A673 (cell line): ENCODE results near the gene CNTN1. TPM values are rescaled to one million over a fixed set of nuclear protein-coding genes. Genes with fewer than 3 reads are reported as not detected.

Source experiments
- BruUV-seq: library from RNA; stranded (reverse); fragments of 400-500 nt; replicated peaks from 2 replicates; lab custom pipeline; 2021; lab: Mats Ljungman, UMichigan
- CTCF ChIA-PET: fragments of 300-600 bp; sonication (Branson Sonifier 250); formaldehyde crosslinking; loops from one replicate; lab custom pipeline; 2022; ENCODE audit warnings: antibody characterized with exemption; lab: Charles Lee
- POLR2A ChIA-PET: fragments of 300-600 bp; sonication (Branson Sonifier 250); formaldehyde crosslinking; loops from one replicate; lab custom pipeline; 2022; ENCODE audit warnings: antibody characterized with exemption; ENCODE audit not compliant: low non-redundant PET; lab: Charles Lee
- DNase-seq: peaks from one replicate; pipeline ENCODE4 v3.0.0-alpha.2; 2015; ENCODE audit warnings: low spot score
- H3K27ac ChIP-seq: fragments of 200-600 bp; sonication (generic); 2 replicates; pipeline ENCODE4 v1.5.1; 2016; ENCODE audit warnings: mixed run types, low read depth, mild to moderate bottlenecking, mixed read lengths, antibody characterized with exemption, low read length; ENCODE audit not compliant: poor library complexity, severe bottlenecking
- H3K27me3 ChIP-seq: fragments of 200-600 bp; sonication (generic); replicated peaks from 2 replicates; pipeline ENCODE4 v1.6.1; 2017; ENCODE audit warnings: mixed run types, low read depth, mild to moderate bottlenecking, mixed read lengths, antibody characterized with exemption, low read length; ENCODE audit not compliant: insufficient read depth, poor library complexity
- H3K36me3 ChIP-seq: fragments of 200-600 bp; sonication (generic); 2 replicates; pipeline ENCODE4 v1.6.1; 2016; ENCODE audit warnings: mixed run types, mild to moderate bottlenecking, mixed read lengths, antibody characterized with exemption, low read length; ENCODE audit not compliant: insufficient read depth, poor library complexity, severe bottlenecking
- H3K4me1 ChIP-seq: fragments of 200-600 bp; sonication (generic); 2 replicates; pipeline ENCODE4 v1.6.1; 2017; ENCODE audit warnings: mixed run types, mild to moderate bottlenecking, mixed read lengths, antibody characterized with exemption, low read length; ENCODE audit not compliant: insufficient read depth, poor library complexity, severe bottlenecking
- H3K4me3 ChIP-seq: fragments of 200-600 bp; sonication (generic); 2 replicates; pipeline ENCODE4 v1.5.1; 2016; ENCODE audit warnings: low read depth, mixed run types, mild to moderate bottlenecking, mixed read lengths, low read length; ENCODE audit not compliant: poor library complexity, severe bottlenecking
- H3K9me3 ChIP-seq: fragments of 200-600 bp; sonication (generic); 2 replicates; pipeline ENCODE4 v1.6.1; 2016; ENCODE audit warnings: mixed run types, low read depth, mild to moderate bottlenecking, mixed read lengths, antibody characterized with exemption, low read length; ENCODE audit not compliant: poor library complexity, severe bottlenecking
- EZH2 ChIP-seq: fragments of 200-600 bp; sonication (generic); IDR thresholded peaks from 2 replicates; pipeline ENCODE4 v1.6.1; 2017; ENCODE audit warnings: borderline replicate concordance, low read depth, mild to moderate bottlenecking, mixed read lengths, antibody characterized with exemption, low read length; ENCODE audit not compliant: poor library complexity, severe bottlenecking
- intact Hi-C: fragments of 100-400 bp; cut with micrococcal nuclease; formaldehyde crosslinking; loops from one replicate; pipeline ENCODE4 v1.10.0; 2022; ENCODE audit not compliant: unreplicated experiment
- total RNA-seq: library from RNA; stranded (reverse); gene quantifications from 2 replicates; pipeline ENCODE4 v1.2.3, GENCODE V29; 2021
- TF ChIP-seq, protein P1 (sequence below): fragments of 300-800, 200-600 bp; sonication (generic); conservative IDR thresholded peaks from 2 replicates; pipeline ENCODE4 v1.5.1; 2017; ENCODE audit warnings: low read depth, mild to moderate bottlenecking, antibody characterized with exemption, low read length, moderate library complexity, mixed read lengths

Gene CNTN1
- total RNA-seq, 1 experiment from 2014 or later: 0.90 TPM

DNA sequence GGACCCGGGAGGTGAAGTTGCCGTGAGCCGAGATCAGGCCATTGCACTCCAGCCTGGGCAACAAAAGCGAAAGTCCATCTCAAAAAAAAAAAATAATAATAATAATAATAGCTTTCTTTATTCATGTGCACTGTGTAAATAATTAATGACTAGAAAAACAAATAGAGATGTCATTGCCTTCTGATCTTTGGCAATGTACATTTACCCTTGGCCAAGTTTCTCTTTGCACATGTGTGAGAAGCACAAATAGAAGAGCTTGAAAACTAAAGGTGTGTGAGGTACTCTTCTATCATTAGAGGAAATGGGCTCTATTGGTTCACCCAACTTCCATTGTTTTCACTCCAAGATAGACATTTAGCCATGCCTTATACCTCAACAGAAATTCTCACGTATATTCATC, 325.8 kb downstream of the CNTN1 start:
- ChIA-PET POLR2A (no interaction called here), CTCF (no interaction called here)
- H3K27me3 ChIP-seq: no peaks in the 10 kb centered on the region
- DNase-seq: no peak
- H3K4me1 ChIP-seq: peaks cover 45% of the 10 kb centered on the region
- intact Hi-C loops: no loop called here
- no peaks in the 10 kb centered on the region for H3K9me3 ChIP-seq
- H3K4me3 ChIP-seq: no peak overlapping the region
- H3K27ac ChIP-seq: no peak overlapping the region
- BruUV-seq: no TSS peak
- TF ChIP-seq EZH2: no peak
- TF ChIP-seq, protein P1, sequence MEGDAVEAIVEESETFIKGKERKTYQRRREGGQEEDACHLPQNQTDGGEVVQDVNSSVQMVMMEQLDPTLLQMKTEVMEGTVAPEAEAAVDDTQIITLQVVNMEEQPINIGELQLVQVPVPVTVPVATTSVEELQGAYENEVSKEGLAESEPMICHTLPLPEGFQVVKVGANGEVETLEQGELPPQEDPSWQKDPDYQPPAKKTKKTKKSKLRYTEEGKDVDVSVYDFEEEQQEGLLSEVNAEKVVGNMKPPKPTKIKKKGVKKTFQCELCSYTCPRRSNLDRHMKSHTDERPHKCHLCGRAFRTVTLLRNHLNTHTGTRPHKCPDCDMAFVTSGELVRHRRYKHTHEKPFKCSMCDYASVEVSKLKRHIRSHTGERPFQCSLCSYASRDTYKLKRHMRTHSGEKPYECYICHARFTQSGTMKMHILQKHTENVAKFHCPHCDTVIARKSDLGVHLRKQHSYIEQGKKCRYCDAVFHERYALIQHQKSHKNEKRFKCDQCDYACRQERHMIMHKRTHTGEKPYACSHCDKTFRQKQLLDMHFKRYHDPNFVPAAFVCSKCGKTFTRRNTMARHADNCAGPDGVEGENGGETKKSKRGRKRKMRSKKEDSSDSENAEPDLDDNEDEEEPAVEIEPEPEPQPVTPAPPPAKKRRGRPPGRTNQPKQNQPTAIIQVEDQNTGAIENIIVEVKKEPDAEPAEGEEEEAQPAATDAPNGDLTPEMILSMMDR: no peak
- H3K36me3 ChIP-seq: no peaks in the 10 kb centered on the region

- POLR2A ChIA-PET: no interaction called here
- Histone ChIP-seq H3K36me3 (no peaks in the 10 kb centered on the region), H3K4me1 (peaks cover 39% of the 10 kb centered on the region), H3K4me3 (no peak overlapping the region), H3K27me3 (no peaks in the 10 kb centered on the region), H3K9me3 (no peaks in the 10 kb centered on the region), H3K27ac (no peak overlapping the region)
- CTCF ChIA-PET: no interaction called here
- no TSS peak for BruUV-seq
- peak; percentile 17 for DNase-seq
- TF ChIP-seq EZH2: no peak
- TF ChIP-seq, protein P1: no peak
- intact Hi-C loops: no loop called here
These were observed 327.2 kb downstream of the CNTN1 start for GRCh38 chr12:41019461-41019860.

DNA sequence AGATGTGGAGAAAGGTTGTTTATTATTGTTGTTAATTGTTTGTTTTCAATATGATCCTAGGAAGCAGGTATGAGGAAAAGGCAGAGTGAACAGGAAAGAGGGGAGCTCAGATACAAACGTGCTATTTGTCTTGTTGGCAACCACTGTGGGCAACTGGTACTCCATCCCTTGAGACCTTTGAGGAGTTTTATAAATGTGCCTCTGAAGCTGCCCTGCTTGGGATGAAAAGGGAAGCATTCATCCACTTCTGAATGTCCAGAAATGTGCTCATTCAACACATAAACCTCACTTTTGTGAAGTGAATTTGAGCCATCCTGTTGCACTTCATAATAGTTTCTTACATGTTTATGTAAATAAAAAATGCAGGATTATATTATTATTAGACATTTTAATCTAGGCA, 331.6 kb downstream of the CNTN1 start:
- H3K4me3 ChIP-seq: no peak overlapping the region
- intact Hi-C loops: no loop called here
- H3K27ac ChIP-seq: no peak overlapping the region
- no peaks in the 10 kb centered on the region for H3K36me3 ChIP-seq
- ChIA-PET CTCF (no interaction called here), POLR2A (no interaction called here)
- no peaks in the 10 kb centered on the region for H3K9me3 ChIP-seq
- BruUV-seq: no TSS peak
- no peaks in the 10 kb centered on the region for H3K27me3 ChIP-seq
- no peak for DNase-seq
- TF ChIP-seq EZH2: no peak
- TF ChIP-seq, protein P1: no peak
- H3K4me1 ChIP-seq: peaks cover 26% of the 10 kb centered on the region
